Stomach (tissue), 4 donors: ENCODE data around the gene CCIN.

Experiments used
- CTCF ChIP-seq, 7 experiments: fragments of 450-650 bp in 4 of 7; fragments of 200-600 bp in 3 of 7; sonication (generic) in 3 of 7; IDR thresholded peaks; one replicate each; pipeline ENCODE4 v1.5.1; 2016 to 2019; ENCODE audit warnings: antibody characterized with exemption in 7 of 7, control low read depth in 2 of 7, mild to moderate bottlenecking in 1 of 7
- POLR2A ChIP-seq, 4 donors: fragments of 450-650 bp; IDR thresholded peaks; one replicate each; pipeline ENCODE4 v1.6.1; 2016; ENCODE audit warnings: antibody characterized with exemption in 4 of 4, control low read depth in 2 of 4, mild to moderate bottlenecking in 1 of 4, moderate library complexity in 1 of 4

- TF ChIP-seq CTCF (IDR thresholded peaks at IDR 0.05) (no peak), POLR2A (IDR thresholded peaks at IDR 0.05) (no peak)
Observed at GRCh38 chr9:36174731-36175130, 5.5 kb downstream of the CCIN start.
